HG03280 (cell line): ENCODE results near the gene HS2ST1.
"Not testable (repeated sequence)": the region's sequence is repeated elsewhere in the genome, so short reads cannot be mapped to it uniquely, and the experiment has no call there.

Experiments
- ATAC-seq: cut with Tn5 transposase; IDR thresholded peaks from one replicate; pipeline ENCODE4 v1.9.1; 2021; ENCODE audit warnings: mild to moderate bottlenecking, moderate library complexity; ENCODE audit not compliant: unreplicated experiment

HS2ST1 gene

DNA sequence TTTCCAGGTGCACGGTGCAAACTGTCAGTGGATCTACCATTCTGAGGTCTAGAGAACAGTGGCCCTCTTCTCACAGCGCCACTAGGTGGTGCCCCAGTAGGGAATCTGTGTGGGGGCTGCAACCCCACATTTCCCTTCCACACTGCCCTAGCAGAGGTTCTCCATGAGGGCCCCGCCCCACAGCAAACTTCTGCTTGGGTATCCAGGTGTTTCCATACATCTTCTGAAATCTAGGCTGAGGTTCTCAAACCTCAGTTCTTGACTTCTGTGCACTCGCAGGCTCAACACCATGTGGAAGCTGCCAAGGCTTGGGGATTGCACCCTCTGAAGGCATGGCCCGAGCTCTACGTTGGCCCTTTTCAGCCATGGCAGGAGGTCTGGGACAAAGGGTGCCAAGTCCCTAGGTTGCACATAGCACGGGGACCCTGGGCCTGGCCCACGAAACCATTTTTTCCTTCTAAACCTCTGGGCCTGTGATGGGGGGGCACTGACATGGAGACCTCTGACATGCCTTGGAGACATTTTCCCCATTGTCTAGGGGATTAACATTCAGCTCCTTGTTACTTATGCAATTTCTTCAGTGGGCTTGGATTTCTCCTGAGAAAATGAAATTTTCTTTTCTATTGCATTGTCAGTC, 10.0 kb downstream of the HS2ST1 start:
- ATAC-seq: no peak

DNA sequence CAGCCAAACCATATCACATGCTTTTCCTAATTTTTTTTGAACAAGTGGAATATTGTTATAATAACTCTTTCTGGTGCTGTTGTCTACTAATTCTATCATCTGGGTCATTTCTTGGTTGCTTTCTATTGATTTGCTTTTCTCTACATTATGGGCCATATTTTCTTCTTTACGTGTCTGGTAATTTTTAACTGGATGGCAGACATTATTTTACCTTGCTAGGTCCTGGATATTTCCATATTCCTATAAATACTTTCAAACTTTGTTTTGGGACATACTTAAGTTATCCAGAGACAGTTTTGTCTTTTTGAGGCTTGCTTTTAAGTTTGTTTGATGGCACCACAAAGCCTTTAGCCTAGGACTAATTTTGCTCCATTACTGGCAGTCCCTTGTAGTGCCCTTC, 11.3 kb downstream of the HS2ST1 start:
- no peak for ATAC-seq

DNA sequence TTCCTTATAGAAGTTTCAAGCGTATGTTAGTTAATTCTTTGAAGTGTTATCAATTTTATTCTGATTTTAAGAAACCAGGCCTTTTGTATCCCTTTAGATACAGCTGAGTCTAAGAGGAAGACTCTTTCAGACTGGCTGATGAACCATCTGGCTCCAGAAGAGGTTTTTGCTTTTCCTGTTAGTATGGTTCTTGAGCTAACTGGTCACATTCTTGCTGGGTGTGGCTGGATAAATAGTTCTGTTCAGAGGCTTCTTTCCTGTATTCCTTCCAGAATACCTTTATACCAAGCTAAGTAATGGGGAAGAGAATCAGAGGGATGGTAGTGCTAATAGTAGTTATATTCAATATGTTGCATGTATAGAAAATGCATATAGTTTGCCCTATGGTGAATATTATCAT, 12.4 kb downstream of the HS2ST1 start:
- no peak for ATAC-seq

DNA sequence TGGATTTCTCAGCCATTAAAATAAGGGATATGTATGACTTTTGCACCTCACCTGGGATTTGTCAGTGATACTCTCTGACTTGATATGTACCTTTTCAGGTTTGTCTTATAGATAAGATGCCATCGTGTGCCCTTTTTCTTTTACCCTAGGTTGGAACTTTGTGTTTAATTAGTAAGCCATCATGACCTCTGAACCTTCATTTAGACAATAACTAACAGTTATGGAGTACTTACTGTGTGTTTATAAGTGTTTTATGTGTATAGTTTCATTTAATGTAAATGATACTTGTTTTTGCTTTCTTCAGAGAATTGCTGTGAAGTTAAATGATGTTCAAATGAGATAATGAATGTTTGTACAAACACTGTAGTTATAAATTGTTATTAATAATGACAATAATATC, 14.4 kb downstream of the HS2ST1 start:
- ATAC-seq: no peak

DNA sequence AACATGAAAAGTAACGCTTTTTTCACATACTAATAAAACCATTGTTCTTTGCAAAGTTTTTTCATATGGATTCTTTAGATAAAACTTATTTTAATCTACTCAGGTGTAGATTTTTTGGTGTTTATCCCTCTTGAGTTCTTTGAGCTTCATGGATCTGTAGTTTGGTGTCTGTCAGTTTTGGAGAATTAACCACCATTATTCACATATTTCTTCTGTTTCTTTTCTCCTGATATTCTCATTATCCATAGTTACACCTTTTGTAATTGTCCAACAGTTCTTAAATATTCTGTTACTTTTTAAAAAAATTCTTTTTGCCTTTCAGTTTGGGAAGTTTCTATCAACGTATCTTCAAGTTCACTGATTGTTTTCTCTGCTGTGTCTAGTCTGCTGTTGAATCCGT, 18.6 kb downstream of the HS2ST1 start:
- ATAC-seq: no peak

- ATAC-seq: no peak
Measured at GRCh38 chr1:86933562-86934377, 19.3 kb downstream of the HS2ST1 start.

GRCh38 chr1:86938450-86938849, 24.0 kb downstream of the HS2ST1 start:
- no peak for ATAC-seq

- no peak for ATAC-seq
Measured at GRCh38 chr1:86938855-86939254, 24.4 kb downstream of the HS2ST1 start.

DNA sequence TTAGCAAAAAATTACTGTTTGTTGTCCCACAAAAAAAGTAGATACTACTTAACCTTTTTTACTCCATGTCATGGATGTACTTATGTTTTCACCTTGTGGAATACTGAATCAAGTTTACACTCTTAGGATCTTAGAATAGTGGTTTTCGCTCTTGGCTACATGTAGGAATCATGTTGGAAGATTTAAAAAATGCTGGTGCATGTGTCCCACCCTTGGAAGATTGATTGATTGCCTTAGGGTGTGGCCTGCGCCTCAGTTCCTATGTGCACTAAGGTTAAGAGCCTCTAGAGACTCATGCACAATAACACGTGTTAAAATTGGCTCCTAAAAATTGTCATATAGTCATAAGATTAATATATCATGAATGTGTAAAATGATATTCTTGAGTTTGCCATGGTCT, 25.0 kb downstream of the HS2ST1 start:
- ATAC-seq: no peak

- no peak for ATAC-seq
Measured at GRCh38 chr1:86940599-86940998, 26.2 kb downstream of the HS2ST1 start.

GRCh38 chr1:86942042-86942441, 27.6 kb downstream of the HS2ST1 start:
- ATAC-seq: no peak

- no peak for ATAC-seq
Measured at GRCh38 chr1:86942743-86943142, 28.3 kb downstream of the HS2ST1 start.

GRCh38 chr1:86948212-86948611, 33.8 kb downstream of the HS2ST1 start:
- ATAC-seq: no peak

GRCh38 chr1:86950712-86951419, 36.4 kb downstream of the HS2ST1 start:
- no peak for ATAC-seq

DNA sequence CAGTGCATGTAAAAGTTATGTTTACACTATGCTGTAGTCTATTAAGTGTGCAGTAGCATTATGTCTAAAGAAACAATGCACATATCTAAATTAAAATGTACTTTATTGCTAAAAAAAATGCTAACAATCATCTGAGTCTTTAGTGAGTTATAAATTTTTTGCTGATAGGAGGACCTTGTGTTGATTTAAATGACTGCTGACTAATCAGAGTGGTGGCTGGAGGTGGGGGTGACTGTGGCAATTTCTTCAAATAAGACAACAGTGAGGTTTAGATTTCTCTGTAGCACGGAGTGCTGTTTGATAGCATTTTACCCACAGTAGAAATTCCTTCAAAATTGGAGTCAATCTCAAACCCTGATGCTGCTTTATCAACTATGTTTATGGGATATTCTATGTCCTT, 37.0 kb downstream of the HS2ST1 start:
- no peak for ATAC-seq

DNA sequence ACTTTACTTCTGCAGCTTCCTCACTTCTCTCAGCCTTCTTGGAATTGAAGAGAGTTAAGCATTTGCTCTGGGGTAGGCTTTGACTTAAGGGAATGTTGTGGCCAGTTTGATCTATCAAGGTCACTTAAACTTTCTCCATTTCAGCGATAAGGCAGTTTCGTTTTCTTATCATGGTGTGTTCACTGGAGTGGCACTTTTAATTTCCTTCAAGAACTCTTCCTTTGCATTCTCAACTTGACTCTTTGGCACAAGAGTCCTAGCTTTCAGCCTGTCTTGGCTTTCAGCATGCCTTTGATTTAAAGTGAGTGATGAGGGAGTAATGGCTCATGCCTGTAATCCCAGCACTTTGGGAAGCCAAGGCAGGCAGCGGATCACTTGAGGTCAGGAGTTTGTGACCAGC, 38.7 kb downstream of the HS2ST1 start:
- no peak for ATAC-seq

- no peak for ATAC-seq
Measured at GRCh38 chr1:86955678-86956077, 41.2 kb downstream of the HS2ST1 start.

DNA sequence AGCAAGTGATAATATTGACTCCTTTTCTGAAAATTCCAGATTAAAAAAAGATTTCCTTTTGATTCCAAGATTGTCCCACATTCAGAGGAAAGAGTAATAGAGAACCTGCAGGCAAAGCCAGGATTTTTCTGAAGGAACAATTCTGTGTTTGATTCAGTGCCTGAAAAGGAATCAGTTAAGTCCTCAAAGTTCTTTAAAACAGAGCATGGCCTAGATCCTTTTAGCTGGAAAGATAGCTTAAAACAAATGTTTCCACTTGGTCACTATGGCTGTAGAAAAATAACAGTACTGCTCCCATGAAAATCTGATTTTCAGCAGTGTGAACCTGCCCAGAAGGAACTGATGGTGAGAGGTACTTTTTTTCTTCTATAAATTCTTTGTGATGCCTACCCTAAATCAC, 41.8 kb downstream of the HS2ST1 start:
- no peak for ATAC-seq

- no peak for ATAC-seq
Measured at GRCh38 chr1:86957221-86957620, 42.8 kb downstream of the HS2ST1 start.

GRCh38 chr1:86960548-86960947, 46.1 kb downstream of the HS2ST1 start:
- ATAC-seq: no peak

DNA sequence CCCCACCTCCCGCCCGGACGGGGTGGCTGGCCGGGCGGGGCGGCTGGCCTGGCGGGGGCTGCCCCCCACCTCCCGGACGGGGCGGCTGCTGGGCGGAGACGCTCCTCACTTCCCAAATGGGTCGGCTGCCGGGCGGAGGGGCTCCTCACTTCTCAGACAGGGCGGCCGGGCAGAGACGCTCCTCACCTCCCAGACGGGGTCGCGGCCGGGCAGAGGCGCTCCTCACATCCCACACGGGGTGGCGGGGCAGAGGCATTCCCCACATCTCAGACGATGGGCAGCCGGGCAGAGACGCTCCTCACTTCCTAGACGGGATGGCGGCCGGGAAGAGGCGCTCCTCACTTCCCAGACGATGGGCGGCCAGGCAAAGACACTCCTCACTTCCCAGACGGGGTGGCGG, 49.4 kb downstream of the HS2ST1 start:
- ATAC-seq: not testable (repeated sequence)
